Measurements from ENCODE around the gene AMER2.

DNA sequence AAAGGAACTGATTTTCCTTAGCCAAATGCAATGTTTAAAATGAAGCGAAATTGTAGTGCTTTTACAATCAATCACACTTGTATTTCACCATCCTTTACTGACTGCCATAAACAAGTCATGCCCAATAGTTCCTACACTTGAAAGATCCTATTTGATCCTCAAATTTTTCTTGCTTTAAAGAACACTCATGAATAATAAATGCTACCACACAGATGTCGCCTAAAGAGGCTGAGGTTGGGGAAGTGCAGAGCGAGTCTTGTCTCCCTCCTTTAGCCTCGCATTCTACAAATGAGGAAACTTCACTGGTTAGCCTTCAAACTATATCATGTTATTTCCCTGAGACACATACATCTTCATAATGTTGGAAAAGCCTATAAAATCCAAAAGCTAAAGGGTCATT lies 18.7 kb upstream of the AMER2 start:
- TF ChIP-seq EP300 (IDR thresholded peaks at IDR 0.05; ENCODE audit: borderline replicate concordance): no peak
- TF ChIP-seq RAD21 (IDR thresholded peaks at IDR 0.05; ENCODE audit: low read depth): no peak

Measured in Ishikawa (cell line).